CD4-positive, alpha-beta T cell (primary cell): ENCODE data around the gene KAZALD1. TPM values are rescaled to one million over a fixed set of nuclear protein-coding genes. Genes with fewer than 3 reads are reported as not detected.

Experiments
- ATAC-seq: fragments of 200-7000 bp; cut with Tn5 transposase; one replicate; pipeline ENCODE4 v1.10.0; 2022; ENCODE audit warnings: mild to moderate bottlenecking; ENCODE audit not compliant: poor library complexity
- CTCF ChIA-PET: fragments of 350-600 bp; sonication (Branson Sonifier 250); formaldehyde crosslinking; loops from one replicate; lab custom pipeline; 2021; ENCODE audit warnings: antibody characterized with exemption, inconsistent platforms; lab: Charles Lee
- POLR2A ChIA-PET: fragments of 350-600 bp; sonication (Branson Sonifier 250); formaldehyde crosslinking; loops from one replicate; lab custom pipeline; 2021; ENCODE audit warnings: antibody characterized with exemption, inconsistent platforms; lab: Charles Lee
- DNase-seq, 14 experiments: peaks; one replicate each; pipeline ENCODE4 v3.0.0-alpha.2; 2013 to 2020; ENCODE audit warnings: mixed read lengths in 2 of 14
- H3K27ac ChIP-seq, 2 donors: one replicate each; pipeline versions ENCODE4 v1.5.1 to v1.7.0; 2013; ENCODE audit warnings: low read length in 2 of 2, low read depth in 1 of 2, mild to moderate bottlenecking in 1 of 2
- H3K27me3 ChIP-seq, 2 experiments: 1 replicate in 1 of 2; 2 replicates in 1 of 2; pipeline versions ENCODE4 v1.6.1 to v1.7.0; 2013; ENCODE audit warnings: low read length in 2 of 2, control low read depth in 1 of 2, mild to moderate bottlenecking in 1 of 2, moderate library complexity in 1 of 2; ENCODE audit not compliant: insufficient read depth in 2 of 2, control insufficient read depth in 1 of 2
- H3K36me3 ChIP-seq: one replicate; pipeline ENCODE4 v1.6.1; 2013; ENCODE audit warnings: low read length, control low read depth; ENCODE audit not compliant: insufficient read depth
- H3K4me1 ChIP-seq: one replicate; pipeline ENCODE4 v1.6.1; 2013; ENCODE audit warnings: low read length, control low read depth; ENCODE audit not compliant: insufficient read depth
- H3K4me3 ChIP-seq: one replicate; pipeline ENCODE4 v1.5.1; 2013; ENCODE audit warnings: mild to moderate bottlenecking, low read length, moderate library complexity
- H3K9me3 ChIP-seq, 2 experiments: 1 replicate in 1 of 2; 2 replicates in 1 of 2; pipeline versions ENCODE4 v1.6.1 to v1.7.0; 2013; ENCODE audit warnings: low read length in 2 of 2, mild to moderate bottlenecking in 2 of 2, control low read depth in 1 of 2, moderate library complexity in 1 of 2; ENCODE audit not compliant: control insufficient read depth in 1 of 2, insufficient read depth in 1 of 2
- H3K27ac Mint-ChIP-seq: one replicate; pipeline ENCODE4 v1.8.0; 2020; ENCODE audit warnings: mixed read lengths
- H3K27me3 Mint-ChIP-seq: one replicate; pipeline ENCODE4 v1.8.0; 2021; ENCODE audit warnings: mixed read lengths
- H3K36me3 Mint-ChIP-seq: one replicate; pipeline ENCODE4 v1.8.0; 2021; ENCODE audit warnings: low read depth, mixed read lengths
- H3K4me1 Mint-ChIP-seq: one replicate; pipeline ENCODE4 v1.8.0; 2021; ENCODE audit warnings: low read depth, mixed read lengths
- H3K4me3 Mint-ChIP-seq: one replicate; pipeline ENCODE4 v1.8.0; 2020; ENCODE audit warnings: mild to moderate bottlenecking, mixed read lengths
- H3K9me3 Mint-ChIP-seq: one replicate; pipeline ENCODE4 v1.8.0; 2020; ENCODE audit warnings: mixed read lengths
- intact Hi-C, 2 experiments: fragments of 100-400 bp; cut with DNase I in 1 of 2; cut with micrococcal nuclease in 1 of 2; formaldehyde crosslinking; loops; one replicate each; pipeline versions ENCODE4 v1.15.1 to v1.9.0; 2023 to 2025; cut with DNase I, micrococcal nuclease
- total RNA-seq, 174 experiments: library from RNA in 2 of 174; stranded (reverse) in 2 of 174; gene quantifications; one replicate each; pipeline ENCODE4 v1.2.3 and lab custom pipeline; 2021 to 2026
- TF ChIP-seq, protein P1 (sequence below): fragments of 200-600 bp; IDR thresholded peaks from one replicate; pipeline ENCODE4 v1.8.0; 2022; ENCODE audit warnings: antibody characterized with exemption, mild to moderate bottlenecking

KAZALD1 gene
- total RNA-seq, 2 experiments from 2014 or later = not detected

DNA sequence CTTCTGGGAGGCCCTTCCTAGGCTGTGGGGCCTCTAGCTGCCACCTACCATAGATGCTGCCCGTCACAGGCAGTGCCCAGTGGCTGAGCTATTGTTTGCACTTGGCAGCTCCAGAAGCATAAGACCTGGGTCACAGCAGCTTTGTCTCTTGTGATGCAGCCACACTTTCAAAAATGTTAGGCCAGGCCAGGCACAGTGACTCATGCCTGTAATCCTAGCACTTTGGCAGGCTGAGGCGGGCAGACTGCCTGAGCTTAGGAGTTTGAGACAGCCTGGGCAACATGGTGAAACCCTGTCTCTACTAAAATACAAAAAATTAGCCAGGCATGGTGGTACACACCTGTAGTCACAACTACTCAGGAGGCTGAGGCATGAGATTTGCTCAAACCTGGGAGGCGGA, 9.5 kb upstream of the KAZALD1 start:
- no peak for DNase-seq
- TF ChIP-seq, protein P1, sequence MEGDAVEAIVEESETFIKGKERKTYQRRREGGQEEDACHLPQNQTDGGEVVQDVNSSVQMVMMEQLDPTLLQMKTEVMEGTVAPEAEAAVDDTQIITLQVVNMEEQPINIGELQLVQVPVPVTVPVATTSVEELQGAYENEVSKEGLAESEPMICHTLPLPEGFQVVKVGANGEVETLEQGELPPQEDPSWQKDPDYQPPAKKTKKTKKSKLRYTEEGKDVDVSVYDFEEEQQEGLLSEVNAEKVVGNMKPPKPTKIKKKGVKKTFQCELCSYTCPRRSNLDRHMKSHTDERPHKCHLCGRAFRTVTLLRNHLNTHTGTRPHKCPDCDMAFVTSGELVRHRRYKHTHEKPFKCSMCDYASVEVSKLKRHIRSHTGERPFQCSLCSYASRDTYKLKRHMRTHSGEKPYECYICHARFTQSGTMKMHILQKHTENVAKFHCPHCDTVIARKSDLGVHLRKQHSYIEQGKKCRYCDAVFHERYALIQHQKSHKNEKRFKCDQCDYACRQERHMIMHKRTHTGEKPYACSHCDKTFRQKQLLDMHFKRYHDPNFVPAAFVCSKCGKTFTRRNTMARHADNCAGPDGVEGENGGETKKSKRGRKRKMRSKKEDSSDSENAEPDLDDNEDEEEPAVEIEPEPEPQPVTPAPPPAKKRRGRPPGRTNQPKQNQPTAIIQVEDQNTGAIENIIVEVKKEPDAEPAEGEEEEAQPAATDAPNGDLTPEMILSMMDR = no peak
- no peak overlapping the region for H3K4me3 ChIP-seq
- Mint-ChIP-seq H3K27me3 (peaks cover 37% of the 10 kb centered on the region), H3K27ac (no peak overlapping the region), H3K36me3 (no peaks in the 10 kb centered on the region), H3K4me1 (peaks cover 14% of the 10 kb centered on the region), H3K9me3 (no peaks in the 10 kb centered on the region), H3K4me3 (no peak overlapping the region)
- ChIA-PET CTCF (interaction anchor here (1.2 to 3.2 kb wide), 4 partner anchors 9 to 38 kb away, joined by 4 to 45 read pairs (median 22); partner anchors contain the start of gene KAZALD1), POLR2A (no interaction called here)
- peaks cover 0 to 12% of the 10 kb centered on the region in 2 experiments for H3K9me3 ChIP-seq
- no peak for ATAC-seq
- no peak overlapping the region for H3K27ac ChIP-seq
- peaks cover 20% of the 10 kb centered on the region for H3K4me1 ChIP-seq
- intact Hi-C loops = loop anchor here in 1 of 2 experiments (5.0 kb wide), 1 partner anchor 90 kb away; no protein-coding TSS in a partner anchor
- peaks cover 37% of the 10 kb centered on the region in 2 experiments for H3K27me3 ChIP-seq
- no peaks in the 10 kb centered on the region for H3K36me3 ChIP-seq

DNA sequence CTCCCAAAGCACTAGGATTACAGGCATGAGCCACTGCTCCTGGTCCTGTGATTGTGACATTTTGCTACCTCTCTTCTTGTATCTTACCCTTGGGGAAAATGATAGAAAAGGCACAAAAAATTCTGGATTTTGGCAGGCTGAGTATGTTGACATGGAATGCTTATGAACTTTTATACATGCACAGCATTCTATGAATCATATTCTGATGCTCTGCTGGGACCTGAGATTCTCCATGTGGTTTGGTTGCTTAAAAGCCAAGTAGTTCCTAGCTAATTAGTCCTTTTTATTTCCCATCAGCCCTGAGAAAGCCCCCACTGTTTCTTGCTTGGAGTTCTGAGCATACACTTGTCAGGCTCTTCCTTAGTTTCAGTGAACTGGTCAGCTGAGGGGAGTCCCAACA, 8.3 kb upstream of the KAZALD1 start:
- DNase-seq (no peak), ATAC-seq (no peak)
- H3K27ac ChIP-seq = no peak overlapping the region
- H3K4me3 ChIP-seq = no peak overlapping the region
- no peaks in the 10 kb centered on the region for H3K36me3 Mint-ChIP-seq
- H3K27me3 Mint-ChIP-seq = peaks cover 28% of the 10 kb centered on the region
- peaks cover 13% of the 10 kb centered on the region for H3K4me1 ChIP-seq
- H3K27ac Mint-ChIP-seq = no peak overlapping the region
- TF ChIP-seq, protein P1 = no peak
- peaks cover 25 to 27% of the 10 kb centered on the region in 2 experiments for H3K27me3 ChIP-seq
- intact Hi-C loops = loop anchor here in 1 of 2 experiments (5.0 kb wide), 1 partner anchor 89 kb away; no protein-coding TSS in a partner anchor
- ChIA-PET CTCF (no interaction called here), POLR2A (no interaction called here)
- H3K4me1 Mint-ChIP-seq = peaks cover 11% of the 10 kb centered on the region
- no peaks in the 10 kb centered on the region for H3K36me3 ChIP-seq
- H3K9me3 Mint-ChIP-seq = no peaks in the 10 kb centered on the region
- H3K4me3 Mint-ChIP-seq = no peak overlapping the region
- H3K9me3 ChIP-seq = peaks cover 0 to 5% of the 10 kb centered on the region in 2 experiments

DNA sequence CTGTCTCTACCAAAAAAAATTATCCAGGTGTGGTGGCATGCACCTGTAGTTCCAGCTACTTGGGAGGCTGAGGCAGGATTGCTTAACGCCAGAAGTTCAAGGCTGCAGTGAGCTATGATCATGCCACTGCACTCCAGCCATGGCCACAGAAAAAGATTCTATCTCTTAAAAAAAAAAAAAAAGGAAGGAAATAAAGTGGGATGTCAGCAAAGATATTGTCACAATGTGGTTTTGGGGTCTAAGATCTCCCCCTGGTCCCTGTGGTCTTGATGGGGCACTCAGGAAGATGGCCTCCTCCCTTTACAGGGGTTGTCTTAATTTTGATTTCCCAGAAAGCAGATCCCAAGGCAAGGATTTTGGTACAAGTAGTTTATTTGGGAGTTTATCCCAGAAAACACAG, 7.4 kb upstream of the KAZALD1 start:
- Mint-ChIP-seq H3K27ac (no peak overlapping the region), H3K9me3 (no peaks in the 10 kb centered on the region), H3K4me1 (peaks cover 5% of the 10 kb centered on the region), H3K27me3 (peaks cover 20% of the 10 kb centered on the region), H3K4me3 (no peak overlapping the region), H3K36me3 (no peaks in the 10 kb centered on the region)
- Histone ChIP-seq H3K27ac (no peak overlapping the region), H3K4me1 (peaks cover 11% of the 10 kb centered on the region), H3K4me3 (no peak overlapping the region), H3K27me3 (peaks cover 17 to 19% of the 10 kb centered on the region in 2 experiments), H3K9me3 (no peaks in the 10 kb centered on the region), H3K36me3 (no peaks in the 10 kb centered on the region)
- intact Hi-C loops = loop anchor here in 1 of 2 experiments (5.0 kb wide), 1 partner anchor 88 kb away; no protein-coding TSS in a partner anchor
- TF ChIP-seq, protein P1 = no peak
- POLR2A ChIA-PET = no interaction called here
- CTCF ChIA-PET = interaction anchor here (0.7 kb wide), 1 partner anchor 35 kb away, joined by 4 read pairs; no protein-coding TSS in a partner anchor
- DNase-seq (no peak), ATAC-seq (no peak)
